GM19035 (cell line): ENCODE results near the gene ANKZF1.

Experiments used
- ATAC-seq: cut with Tn5 transposase; IDR thresholded peaks from one replicate; pipeline ENCODE4 v1.9.1; 2021; ENCODE audit not compliant: unreplicated experiment

The ANKZF1 gene

DNA sequence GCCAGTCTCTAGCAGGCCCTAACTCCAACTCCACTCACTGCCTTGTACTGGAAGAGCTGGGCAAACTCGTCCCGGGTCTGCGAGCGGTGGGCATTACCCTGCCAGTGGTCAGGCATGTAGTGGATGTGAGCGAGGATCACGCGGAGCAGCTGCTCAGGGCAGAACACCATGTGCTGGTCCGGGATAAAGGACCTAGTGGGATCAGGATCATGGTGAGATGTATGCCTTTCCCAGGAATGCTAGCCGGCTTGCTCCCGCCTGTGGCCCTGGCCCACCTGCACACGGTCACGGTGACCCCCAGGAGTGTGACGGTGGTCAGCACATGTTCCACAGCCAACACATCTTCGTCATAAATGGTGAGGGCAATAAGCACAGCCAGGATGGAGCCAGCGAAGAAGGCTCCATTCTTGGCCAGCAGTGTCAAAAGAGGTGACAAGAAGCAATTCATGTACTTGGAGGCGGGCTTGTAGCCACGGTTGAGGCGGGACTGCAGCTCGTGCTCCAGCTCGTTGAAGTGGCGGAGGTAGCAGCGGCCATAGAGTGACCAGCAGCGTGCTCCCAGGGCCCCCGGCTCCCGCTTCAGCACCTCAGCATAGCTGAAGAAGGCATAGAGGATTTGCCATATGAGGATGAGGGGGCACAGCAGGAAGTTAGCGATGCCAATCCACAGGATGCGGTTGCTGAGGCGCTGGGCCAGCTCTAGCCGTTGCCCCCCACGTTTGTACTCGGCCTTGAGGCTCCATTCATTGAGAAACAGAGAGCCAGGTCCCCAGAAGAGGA lies 5.6 kb upstream of the ANKZF1 start:
- ATAC-seq: no peak

DNA sequence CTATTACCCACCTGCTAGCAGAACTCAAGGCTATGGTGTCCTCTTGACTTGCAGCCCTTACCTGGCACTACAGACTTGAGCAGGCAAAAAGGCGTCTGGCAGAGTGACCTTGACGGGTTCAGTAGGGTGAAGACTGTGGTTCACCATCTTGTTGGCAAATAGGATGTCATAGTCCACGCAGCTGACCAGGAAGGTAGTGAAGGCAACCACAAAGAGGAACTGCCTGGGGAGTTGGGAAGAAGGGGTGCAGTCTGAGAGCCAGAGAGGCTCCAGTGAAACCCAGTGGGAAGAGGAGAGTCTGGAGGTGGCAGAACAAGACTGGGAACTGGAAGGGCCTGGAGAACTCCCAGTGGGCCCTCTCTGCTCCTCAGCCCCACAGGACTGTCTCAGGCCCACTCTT lies 4.3 kb upstream of the ANKZF1 start:
- ATAC-seq: no peak

DNA sequence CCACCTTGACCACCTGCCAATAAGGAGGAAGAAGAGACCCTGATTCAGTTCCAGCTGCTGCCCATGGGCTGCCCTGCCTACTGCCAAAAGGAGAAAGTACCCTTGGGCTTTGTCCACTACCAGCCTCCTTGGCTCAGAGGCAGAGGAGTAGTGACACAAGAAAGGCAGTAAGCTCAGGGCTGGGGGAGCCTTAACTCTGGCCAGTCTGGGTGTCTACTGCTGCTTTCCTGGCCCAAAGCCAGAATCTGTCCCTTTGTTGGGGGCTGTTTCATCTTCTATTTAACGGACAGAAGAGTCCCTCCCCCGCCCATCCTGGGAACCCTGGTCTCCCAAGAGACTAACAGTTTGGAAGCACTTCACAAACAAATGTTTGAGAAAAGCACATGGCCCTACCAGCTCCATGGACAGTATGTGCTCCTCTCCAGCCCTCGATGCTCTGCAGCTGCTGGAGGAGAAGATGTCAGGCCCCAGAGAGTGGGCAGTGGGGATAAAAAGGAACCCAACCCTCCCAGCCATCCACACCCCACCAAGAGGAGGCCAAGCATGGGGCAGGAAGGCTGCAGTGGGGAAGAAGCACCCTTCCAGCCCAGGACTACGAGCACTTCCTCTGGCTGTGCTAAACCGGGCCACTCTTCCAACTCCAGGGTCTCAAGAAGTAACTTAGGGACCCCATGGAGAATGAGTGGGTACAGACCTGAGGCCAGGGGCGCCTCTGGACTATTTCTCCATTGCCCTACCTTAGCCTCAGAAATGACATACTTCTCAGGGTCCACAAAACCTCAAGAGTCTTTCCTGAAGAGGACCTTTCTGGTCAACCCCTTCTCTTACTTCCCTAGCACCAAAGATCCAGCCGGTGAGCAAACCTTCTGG lies 1.3 kb upstream of the ANKZF1 start:
- no peak for ATAC-seq

DNA sequence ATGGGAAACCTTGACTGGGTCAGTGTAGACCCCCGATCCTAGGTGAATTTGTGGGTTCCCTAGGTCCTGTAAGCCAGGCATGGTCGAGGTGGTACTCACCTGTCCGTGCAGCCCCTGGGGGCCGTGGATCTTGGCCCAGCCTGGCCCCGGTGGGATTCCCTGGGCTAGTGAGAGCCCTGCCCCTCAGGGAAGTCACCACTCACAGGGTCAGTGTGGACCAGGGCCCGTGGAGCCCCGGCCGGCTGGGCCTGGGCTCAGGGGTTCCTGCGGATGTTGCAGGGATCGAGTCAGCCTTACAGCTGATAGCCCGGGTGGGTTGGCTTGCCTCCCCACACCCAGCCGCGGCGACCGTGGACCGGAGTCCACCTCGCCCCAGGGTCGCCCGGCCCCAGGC lies 698 bp upstream of the ANKZF1 start:
- no peak for ATAC-seq

DNA sequence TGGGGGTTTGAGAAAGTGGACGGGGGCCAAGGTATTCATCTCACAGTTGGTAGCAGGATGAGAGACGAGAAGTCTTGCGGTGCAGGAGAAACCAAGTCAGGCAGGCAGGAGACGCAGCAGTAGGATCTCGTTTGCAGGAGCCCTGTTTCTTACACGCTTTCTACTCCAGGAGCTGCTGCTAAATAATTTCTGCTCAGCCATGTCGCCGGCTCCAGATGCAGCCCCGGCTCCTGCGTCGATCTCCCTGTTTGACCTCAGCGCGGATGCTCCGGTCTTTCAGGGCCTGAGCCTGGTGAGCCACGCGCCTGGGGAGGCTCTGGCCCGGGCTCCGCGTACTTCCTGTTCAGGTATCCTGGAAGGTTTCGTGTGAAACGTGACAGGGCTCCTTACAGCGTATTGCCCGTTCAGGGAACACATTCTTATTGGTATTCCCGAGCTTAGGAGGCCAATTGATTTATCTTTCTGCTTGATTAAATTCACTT lies 494 bp downstream of the ANKZF1 start:
- ATAC-seq: peak; percentile 17

DNA sequence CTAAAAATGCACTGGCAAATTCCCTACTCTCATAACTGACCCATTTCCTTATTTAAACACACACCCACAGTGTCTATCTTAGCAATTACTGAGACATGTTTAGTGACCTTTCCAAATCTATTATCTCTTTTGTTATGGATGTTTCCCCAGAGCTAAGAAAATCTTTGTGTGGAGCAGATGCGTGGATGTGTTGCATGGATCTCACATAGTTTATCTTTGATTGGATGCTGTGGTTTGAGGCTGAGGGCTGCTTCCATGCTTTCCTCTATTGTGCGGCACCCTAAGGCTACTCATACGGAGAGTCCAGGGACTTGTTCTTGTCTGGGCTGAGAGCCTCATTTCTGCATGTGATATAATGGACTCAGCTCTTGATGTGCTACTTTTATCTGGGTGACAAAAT lies 4.7 kb downstream of the ANKZF1 start:
- no peak for ATAC-seq

DNA sequence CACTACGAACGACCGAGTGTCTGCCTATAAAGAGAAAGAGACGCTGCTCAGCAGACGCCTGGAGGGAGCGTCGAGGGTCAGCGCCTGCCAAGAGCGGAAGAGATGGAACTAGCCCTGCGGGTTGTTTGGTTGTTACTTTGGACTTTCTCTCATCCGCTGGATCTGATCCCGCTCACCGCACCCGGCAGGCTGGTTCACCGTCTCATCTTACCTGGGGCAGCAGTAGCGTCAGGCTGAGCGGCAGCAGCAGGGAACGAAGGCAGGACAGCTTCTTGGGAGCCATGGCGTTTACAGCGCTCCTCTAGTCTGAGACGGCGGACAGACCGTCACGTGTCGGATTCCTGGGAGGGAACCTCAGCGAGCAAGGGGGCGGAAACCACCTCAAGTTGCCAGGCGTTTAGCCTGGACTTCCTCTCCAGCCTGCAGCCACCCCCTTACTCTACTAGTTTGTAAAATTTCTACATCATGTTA lies 13.7 kb downstream of the ANKZF1 start:
- no peak for ATAC-seq

DNA sequence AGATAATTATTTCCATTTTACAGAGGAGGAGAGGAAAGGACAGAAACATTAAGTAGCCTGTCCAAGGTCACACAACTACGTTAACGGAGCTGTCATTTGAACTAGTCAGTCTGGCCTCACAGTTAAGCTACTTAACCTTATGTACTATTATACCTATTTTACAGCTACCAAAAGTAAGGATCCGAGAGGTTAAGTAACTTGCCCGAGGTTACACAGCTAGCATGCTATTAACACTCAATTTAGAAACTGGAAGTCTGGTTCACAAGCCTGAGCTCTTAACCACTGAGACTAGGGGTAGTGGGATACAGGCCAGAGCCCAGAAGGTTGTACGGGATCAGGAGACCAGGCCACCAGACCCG lies 15.2 kb downstream of the ANKZF1 start:
- ATAC-seq: no peak

DNA sequence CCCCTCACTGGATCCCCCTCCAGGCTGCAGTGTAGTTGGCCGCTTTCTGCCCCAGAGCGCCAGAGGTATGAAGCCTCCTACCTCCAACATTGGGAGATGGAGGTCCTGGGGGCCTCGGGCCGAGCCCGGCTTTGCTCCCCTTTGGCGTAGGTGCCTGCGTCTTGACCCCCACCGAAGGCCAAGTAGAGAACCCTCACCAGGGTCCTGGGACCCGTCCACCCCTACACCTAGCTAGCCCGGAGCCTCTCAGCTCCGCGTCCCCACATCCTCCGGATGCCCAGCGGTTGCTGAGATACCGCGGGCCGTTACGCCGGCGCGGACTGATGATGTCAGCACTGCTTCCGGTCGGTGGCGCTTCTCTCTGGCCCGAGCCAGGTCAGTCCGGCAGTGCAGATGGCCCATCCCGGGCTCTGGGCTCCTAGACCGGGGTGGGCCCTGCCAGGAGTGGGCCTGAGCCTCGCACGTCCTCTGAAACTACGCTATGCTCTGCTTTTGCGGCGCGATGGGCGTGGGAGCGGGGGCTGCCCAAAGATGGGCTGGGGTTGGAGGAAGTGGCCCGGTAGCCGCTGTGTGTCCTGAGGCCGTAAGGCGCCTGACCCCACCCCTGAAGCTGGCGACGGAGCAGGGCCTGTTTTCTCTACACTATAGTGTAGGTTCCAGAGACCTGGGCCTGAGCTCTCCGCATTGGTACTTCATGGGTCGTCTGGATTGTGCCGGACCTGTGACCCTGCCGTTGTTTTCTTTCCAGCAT lies 15.7 kb downstream of the ANKZF1 start, which contains the start of the genes GLB1L and STK16:
GLB1L (minus strand) TSS at position 297 of the 751 bp plus-strand sequence. CDS start 1,871 bp downstream, outside the sequence.
STK16 (plus strand) TSS at position 332 of the 751 bp plus-strand sequence. CDS start 521 bp downstream, outside the sequence.
- ATAC-seq: peak; percentile 86

DNA sequence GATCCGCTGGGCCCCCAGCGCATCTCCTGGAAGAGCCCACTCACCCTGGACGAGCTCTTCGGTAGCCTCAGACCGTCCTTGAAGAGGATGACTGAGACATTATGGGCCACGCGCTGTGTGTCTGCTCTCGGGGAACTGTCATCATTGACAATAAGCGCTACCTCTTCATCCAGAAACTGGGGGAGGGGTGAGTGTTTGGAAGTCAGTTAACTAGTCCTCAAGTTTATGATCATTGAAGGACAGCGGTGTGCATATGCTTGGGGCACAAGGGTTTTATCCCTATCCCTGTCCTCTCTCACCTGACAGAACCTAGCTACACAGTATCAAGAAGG lies 16.3 kb downstream of the ANKZF1 start:
- ATAC-seq: no peak

DNA sequence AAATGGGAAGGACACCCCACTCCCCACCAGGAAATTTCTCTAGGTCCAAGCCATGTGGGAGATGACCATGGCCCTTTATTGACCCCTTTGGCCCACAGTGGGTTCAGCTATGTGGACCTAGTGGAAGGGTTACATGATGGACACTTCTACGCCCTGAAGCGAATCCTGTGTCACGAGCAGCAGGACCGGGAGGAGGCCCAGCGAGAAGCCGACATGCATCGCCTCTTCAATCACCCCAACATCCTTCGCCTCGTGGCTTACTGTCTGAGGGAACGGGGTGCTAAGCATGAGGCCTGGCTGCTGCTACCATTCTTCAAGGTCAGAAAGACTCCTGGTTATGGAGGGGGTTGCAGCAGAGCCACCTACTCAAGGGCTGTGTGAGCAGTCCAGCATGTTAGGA lies 17.0 kb downstream of the ANKZF1 start:
- no peak for ATAC-seq

DNA sequence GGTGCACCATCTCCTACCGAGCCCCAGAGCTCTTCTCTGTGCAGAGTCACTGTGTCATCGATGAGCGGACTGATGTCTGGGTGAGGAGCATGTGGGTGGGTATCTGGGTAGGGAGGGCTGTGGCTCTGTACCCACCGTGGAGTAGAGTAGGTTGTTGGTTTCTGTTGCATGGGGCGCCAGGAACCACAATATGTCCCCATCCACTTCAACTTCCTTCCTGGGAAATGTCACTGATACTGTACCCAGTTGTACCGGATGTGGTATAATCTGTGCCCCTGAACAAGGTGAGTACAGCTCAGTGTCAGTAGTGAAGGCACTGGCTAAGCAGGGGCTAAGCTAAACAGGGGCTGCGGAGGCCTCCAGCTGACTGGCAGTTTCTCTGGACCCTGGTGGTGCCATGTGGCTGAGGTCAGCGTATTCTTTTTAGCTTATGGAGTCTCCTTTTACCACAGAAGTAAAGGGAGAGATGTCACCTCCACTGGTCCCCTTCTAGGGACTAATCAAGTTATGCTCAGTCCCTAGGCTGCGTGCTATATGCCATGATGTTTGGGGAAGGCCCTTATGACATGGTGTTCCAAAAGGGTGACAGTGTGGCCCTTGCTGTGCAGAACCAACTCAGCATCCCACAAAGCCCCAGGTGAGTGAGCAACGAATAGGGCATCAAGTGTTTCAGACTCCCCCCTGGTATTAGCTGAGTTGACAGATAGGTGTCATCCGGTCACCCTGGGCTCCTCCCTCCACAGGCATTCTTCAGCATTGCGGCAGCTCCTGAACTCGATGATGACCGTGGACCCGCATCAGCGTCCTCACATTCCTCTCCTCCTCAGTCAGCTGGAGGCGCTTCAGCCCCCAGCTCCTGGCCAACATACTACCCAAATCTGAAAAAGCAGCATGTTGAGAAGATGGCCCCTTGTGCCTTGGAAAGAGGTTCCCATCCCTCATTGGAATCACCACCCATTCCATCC lies 18.4 kb downstream of the ANKZF1 start:
- ATAC-seq: no peak

DNA sequence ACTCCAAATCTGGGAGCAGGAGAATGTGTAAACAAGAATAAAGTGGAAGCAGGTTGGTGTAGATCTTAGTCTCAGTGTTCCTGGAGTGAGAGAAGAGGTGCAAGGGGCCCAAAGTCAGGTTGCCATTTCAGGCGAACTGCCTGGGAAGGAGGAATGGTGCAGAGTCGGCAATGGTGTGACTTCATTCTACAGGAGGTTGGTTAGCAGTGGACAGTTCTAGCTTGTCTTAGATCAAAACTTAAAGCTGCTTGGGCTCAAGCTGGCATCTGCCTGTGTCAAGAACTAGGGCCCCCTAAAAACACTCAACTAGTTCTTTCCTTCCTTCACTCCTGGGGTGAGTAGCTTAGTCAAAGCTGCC lies 19.2 kb downstream of the ANKZF1 start:
- no peak for ATAC-seq

DNA sequence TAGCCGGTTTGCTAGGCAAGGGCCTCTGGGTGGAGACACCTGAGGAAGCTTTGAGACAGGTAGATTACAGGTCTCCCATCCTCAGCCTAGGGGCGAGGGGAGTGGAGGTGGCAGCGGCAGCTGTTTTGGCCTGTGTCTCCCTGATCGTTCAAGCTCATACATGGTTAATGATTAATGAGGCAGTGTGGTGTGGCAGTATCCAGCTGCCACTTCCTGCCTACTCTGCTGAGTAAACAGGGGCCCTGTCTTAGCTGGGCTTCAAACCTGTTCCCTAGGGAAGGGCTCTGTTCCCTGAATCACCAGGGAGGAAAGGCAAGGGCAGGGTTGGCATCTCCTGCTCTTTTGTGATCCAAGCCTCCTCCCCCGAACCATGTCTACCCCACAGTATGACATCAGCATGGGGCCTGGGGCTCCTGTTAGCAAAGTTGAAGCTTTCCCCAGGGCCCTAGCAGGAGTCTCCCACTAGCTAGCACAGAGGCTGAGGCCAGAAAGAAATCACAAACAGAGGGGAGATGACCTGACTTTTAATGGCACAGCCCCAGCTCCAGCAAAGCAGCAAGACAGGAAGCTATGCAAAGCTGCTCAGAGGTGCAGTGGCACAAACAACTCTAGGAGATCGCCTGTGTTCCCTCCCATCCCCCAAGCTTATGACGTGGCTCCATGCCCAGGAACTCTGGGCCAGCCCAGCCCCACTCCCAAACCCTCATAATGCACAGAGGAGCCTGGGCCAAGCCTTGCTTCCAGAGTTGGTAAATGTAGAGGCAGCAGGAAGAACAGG lies 19.8 kb downstream of the ANKZF1 start:
- no peak for ATAC-seq

DNA sequence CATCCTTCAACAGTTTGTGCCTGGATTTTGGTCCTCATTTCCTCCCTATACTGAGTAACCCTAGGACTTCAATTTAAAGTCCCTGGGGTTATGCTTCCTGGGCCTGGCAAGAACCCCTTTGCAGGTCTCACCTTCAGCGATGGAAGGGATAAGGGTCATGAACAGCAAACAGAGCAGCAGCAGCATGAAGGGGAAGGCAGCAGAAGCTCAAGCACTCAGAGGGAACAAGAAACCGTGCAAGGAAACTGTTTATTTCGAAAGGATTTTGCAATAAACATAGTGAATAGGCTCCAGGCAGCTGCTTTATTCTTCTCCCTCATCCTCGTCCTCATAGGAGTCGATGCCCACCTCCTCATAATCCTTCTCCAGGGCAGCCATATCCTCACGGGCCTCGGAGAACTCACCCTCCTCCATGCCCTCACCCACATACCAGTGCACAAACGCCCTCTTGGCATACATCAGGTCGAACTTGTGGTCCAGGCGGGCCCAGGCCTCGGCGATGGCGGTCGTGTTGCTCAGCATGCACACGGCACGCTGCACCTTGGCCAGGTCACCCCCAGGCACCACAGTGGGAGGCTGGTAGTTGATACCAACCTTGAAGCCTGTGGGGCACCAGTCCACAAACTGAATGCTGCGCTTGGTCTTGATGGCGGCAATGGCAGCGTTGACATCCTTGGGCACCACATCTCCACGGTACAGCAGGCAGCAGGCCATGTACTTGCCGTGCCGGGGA lies 20.6 kb downstream of the ANKZF1 start:
- no peak for ATAC-seq

DNA sequence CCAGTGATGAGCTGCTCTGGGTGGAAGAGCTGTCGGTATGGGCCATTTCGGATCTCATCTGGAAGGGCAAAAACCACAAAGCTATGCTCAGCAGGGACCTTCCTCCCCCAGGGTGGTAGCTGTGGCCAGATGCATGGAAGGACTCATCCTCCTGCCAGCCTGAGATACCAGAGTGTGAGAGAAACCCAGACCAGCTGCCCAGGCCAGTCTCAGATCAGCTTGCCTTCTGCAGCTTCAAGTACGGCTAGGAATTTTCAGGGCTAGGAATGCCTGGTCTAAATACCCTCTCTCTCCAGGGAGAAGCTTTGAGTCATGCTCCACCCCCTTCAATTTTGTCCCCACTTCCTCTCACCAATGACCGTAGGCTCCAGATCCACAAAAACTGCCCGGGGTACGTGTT lies 22.1 kb downstream of the ANKZF1 start:
- ATAC-seq: no peak

DNA sequence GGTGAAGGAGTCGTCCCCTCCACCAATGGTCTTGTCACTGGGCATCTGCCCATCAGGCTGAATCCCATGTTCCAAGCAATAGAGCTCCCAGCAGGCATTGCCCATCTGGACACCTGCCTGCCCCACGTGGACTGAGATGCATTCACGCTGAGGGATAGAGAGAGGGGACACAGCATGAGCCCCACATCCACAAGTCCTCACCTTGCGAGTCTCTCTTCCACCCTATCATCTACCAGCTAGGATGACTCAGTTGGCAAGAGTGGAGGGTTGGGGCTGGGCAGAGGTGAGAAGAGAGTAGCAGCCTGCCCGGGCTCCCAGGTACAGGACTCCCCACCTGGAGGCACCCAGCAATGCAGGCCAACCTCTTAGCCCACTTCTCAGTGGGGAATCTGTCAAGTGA lies 22.5 kb downstream of the ANKZF1 start:
- no peak for ATAC-seq

DNA sequence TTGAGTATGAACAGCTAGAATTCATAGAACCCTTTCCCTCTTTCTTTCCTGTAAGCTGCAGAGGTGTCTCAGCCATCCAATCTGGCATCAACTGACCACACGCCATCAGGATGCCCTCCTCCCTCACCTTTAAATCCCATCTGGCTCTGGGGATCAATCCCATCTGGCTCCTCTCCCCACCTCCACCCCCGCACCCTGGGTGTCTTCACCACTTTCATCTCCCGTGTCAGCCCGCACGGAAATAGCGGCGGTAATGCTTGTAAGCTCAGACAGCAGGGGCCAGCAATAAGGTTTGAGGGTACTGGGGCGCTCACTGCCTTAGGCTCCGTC lies 22.9 kb downstream of the ANKZF1 start:
- ATAC-seq: peak; percentile 0
